WTC11 (cell line): ENCODE results near the gene TMEM8B. TPM values are rescaled to one million over a fixed set of nuclear protein-coding genes. Genes with fewer than 3 reads are reported as not detected.

Experiments
- ATAC-seq: fragments of 200-7000 bp; cut with Tn5 transposase; 2 replicates; pipeline ENCODE4 v1.10.0; 2021; ENCODE audit warnings: mild to moderate bottlenecking, moderate library complexity
- CTCF ChIA-PET: fragments of 300-600 bp; sonication (Branson Sonifier 250); formaldehyde crosslinking; loops from one replicate; lab custom pipeline; 2021; ENCODE audit warnings: antibody characterized with exemption; lab: Charles Lee
- POLR2A ChIA-PET: fragments of 350-600 bp; sonication (Branson Sonifier 250); formaldehyde crosslinking; loops from one replicate; lab custom pipeline; 2021; ENCODE audit warnings: antibody characterized with exemption; lab: Charles Lee
- DNase-seq: peaks from one replicate; pipeline ENCODE4 v3.0.0; 2021; ENCODE audit warnings: low spot score
- H3K27ac Mint-ChIP-seq: 2 replicates; pipeline ENCODE4 v1.8.0; 2021; ENCODE audit warnings: mixed read lengths
- H3K27me3 Mint-ChIP-seq: 2 replicates; pipeline ENCODE4 v1.8.0; 2021; ENCODE audit warnings: low read depth, mild to moderate bottlenecking, moderate library complexity, mixed read lengths
- H3K36me3 Mint-ChIP-seq: 2 replicates; pipeline ENCODE4 v1.8.0; 2021; ENCODE audit warnings: mixed read lengths
- H3K4me1 Mint-ChIP-seq: 2 replicates; pipeline ENCODE4 v1.8.0; 2022; ENCODE audit warnings: mixed read lengths
- H3K4me3 Mint-ChIP-seq: 2 replicates; pipeline ENCODE4 v1.8.0; 2021; ENCODE audit warnings: mild to moderate bottlenecking, moderate library complexity, mixed read lengths
- H3K9me3 Mint-ChIP-seq: 2 replicates; pipeline ENCODE4 v1.8.0; 2021; ENCODE audit warnings: mixed read lengths
- CREM ChIP-seq: sonication (generic); formaldehyde crosslinking; IDR thresholded peaks from 2 replicates; pipeline ENCODE4 v1.8.1; 2022; ENCODE audit warnings: mild to moderate bottlenecking, missing genetic modification reagents, moderate library complexity
- CTCF ChIP-seq: fragments of 200-600 bp; IDR thresholded peaks from 2 replicates; pipeline ENCODE4 v1.8.0; 2022; ENCODE audit warnings: antibody characterized with exemption
- E2F4 ChIP-seq: sonication (generic); formaldehyde crosslinking; IDR thresholded peaks from 2 replicates; pipeline ENCODE4 v1.8.1; 2022; ENCODE audit warnings: low read depth, mild to moderate bottlenecking, moderate library complexity, missing genetic modification reagents, borderline replicate concordance
- GABPB1 ChIP-seq: sonication (generic); formaldehyde crosslinking; IDR thresholded peaks from 2 replicates; pipeline ENCODE4 v1.8.1; 2023; ENCODE audit warnings: mild to moderate bottlenecking, missing genetic modification reagents
- JAZF1 ChIP-seq: fragments of 250-450 bp; sonication (Bioruptor Pico); IDR thresholded peaks from 2 replicates; pipeline ENCODE4 v1.9.0; 2021; ENCODE audit warnings: moderate library complexity, mild to moderate bottlenecking, inconsistent platforms
- MXD4 ChIP-seq: fragments of 250-450 bp; sonication (Bioruptor Pico); IDR thresholded peaks from 2 replicates; pipeline ENCODE4 v1.8.0; 2021; ENCODE audit warnings: mild to moderate bottlenecking, moderate library complexity, borderline replicate concordance
- NFATC4 ChIP-seq: fragments of 250-450 bp; sonication (Bioruptor Pico); IDR thresholded peaks from 2 replicates; pipeline ENCODE4 v1.9.0; 2021; ENCODE audit warnings: mild to moderate bottlenecking
- OVOL2 ChIP-seq: fragments of 250-450 bp; sonication (Bioruptor Pico); IDR thresholded peaks from 2 replicates; pipeline ENCODE4 v1.9.0; 2021; ENCODE audit warnings: mild to moderate bottlenecking, borderline replicate concordance
- RELA ChIP-seq: sonication (generic); formaldehyde crosslinking; IDR thresholded peaks from 2 replicates; pipeline ENCODE4 v1.8.1; 2022; ENCODE audit warnings: missing genetic modification reagents, mild to moderate bottlenecking, borderline replicate concordance
- TCF7 ChIP-seq: sonication (generic); formaldehyde crosslinking; IDR thresholded peaks from 2 replicates; pipeline ENCODE4 v1.8.0; 2022; ENCODE audit warnings: mild to moderate bottlenecking, low read depth, missing genetic modification reagents, moderate library complexity
- ZNF138 ChIP-seq: sonication (generic); formaldehyde crosslinking; conservative IDR thresholded peaks from 2 replicates; pipeline ENCODE4 v1.8.1; 2022; ENCODE audit warnings: mild to moderate bottlenecking, moderate library complexity, missing genetic modification reagents
- ZNF232 ChIP-seq: sonication (generic); formaldehyde crosslinking; IDR thresholded peaks from 2 replicates; pipeline ENCODE4 v1.8.0; 2022; ENCODE audit warnings: mild to moderate bottlenecking, missing genetic modification reagents
- ZNF317 ChIP-seq: sonication (generic); formaldehyde crosslinking; IDR thresholded peaks from 2 replicates; pipeline ENCODE4 v1.8.1; 2023; ENCODE audit warnings: low read depth, mild to moderate bottlenecking, moderate library complexity, missing genetic modification reagents, borderline replicate concordance
- ZNF423 ChIP-seq: fragments of 250-450 bp; sonication (Bioruptor Pico); IDR thresholded peaks from 2 replicates; pipeline ENCODE4 v2.1.2; 2022; ENCODE audit warnings: mild to moderate bottlenecking, moderate library complexity
- total RNA-seq: library from RNA; stranded (reverse); gene quantifications from 3 replicates; pipeline ENCODE4 v1.2.3, GENCODE V29; 2021
- TF ChIP-seq, protein P1 (sequence below): sonication (generic); formaldehyde crosslinking; IDR thresholded peaks from 2 replicates; pipeline ENCODE4 v1.8.1; 2023; ENCODE audit warnings: mild to moderate bottlenecking, missing genetic modification reagents
- TF ChIP-seq, protein P2 (sequence below): sonication (generic); formaldehyde crosslinking; IDR thresholded peaks from 2 replicates; pipeline ENCODE4 v1.8.0; 2023; ENCODE audit warnings: mild to moderate bottlenecking, missing genetic modification reagents
- TF ChIP-seq, protein P3 (sequence below): fragments of 250-450 bp; sonication (Bioruptor Pico); IDR thresholded peaks from 2 replicates; pipeline ENCODE4 v1.9.0; 2021; ENCODE audit warnings: moderate library complexity, mild to moderate bottlenecking, inconsistent platforms, borderline replicate concordance
- TF ChIP-seq, protein P4 (sequence below): sonication (generic); formaldehyde crosslinking; IDR thresholded peaks from 2 replicates; pipeline ENCODE4 v1.8.0; 2023; ENCODE audit warnings: missing genetic modification reagents

TMEM8B gene
- total RNA-seq, 1 experiment from 2014 or later, result 9.5 TPM

DNA sequence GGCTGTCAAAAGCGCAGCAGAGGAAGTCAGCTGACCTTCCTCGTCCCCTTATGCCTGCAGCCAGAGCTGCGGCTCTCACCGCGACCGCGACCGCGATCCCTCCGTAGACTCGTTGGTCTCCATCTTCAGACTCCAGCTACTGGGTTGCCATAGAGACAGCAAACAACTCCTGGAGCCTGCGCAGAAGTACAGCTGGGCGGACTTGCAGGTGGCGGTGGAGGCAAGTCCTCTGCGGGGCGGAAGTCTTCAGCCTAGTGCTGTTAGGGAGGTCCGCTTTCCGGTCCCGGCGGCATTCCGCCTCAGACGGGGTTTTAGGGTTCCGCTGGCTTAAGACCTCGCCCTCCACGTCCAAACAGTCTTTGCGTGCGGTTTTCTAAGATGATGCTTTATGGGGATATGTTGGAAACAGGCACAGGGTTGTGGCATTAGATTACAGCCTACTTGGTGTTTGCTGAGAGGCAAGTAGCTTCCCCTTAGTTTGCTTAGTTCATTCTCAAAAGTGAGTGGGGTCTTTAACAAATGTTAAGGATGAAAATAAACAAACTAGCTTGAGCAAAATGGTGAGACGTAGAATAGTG lies 16.9 kb upstream of the TMEM8B start, which contains the start of gene SPAG8 (continued):
- TF ChIP-seq MXD4 (CRISPR knock-in tag) (no peak), ZNF232 (CRISPR knock-in tag) (no peak), ZNF138 (CRISPR knock-in tag) (no peak), ZNF423 (CRISPR knock-in tag) (no peak), NFATC4 (CRISPR knock-in tag) (no peak), ZNF317 (CRISPR knock-in tag) (no peak), JAZF1 (CRISPR knock-in tag) (no peak), GABPB1 (CRISPR knock-in tag) (peak; percentile 65; the same call in 1 of the 2 replicates), OVOL2 (no peak), E2F4 (CRISPR knock-in tag) (no peak), CREM (no peak), TCF7 (CRISPR knock-in tag) (no peak)
- TF ChIP-seq, protein P1, sequence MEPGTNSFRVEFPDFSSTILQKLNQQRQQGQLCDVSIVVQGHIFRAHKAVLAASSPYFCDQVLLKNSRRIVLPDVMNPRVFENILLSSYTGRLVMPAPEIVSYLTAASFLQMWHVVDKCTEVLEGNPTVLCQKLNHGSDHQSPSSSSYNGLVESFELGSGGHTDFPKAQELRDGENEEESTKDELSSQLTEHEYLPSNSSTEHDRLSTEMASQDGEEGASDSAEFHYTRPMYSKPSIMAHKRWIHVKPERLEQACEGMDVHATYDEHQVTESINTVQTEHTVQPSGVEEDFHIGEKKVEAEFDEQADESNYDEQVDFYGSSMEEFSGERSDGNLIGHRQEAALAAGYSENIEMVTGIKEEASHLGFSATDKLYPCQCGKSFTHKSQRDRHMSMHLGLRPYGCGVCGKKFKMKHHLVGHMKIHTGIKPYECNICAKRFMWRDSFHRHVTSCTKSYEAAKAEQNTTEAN, result no peak
- TF ChIP-seq, protein P2, sequence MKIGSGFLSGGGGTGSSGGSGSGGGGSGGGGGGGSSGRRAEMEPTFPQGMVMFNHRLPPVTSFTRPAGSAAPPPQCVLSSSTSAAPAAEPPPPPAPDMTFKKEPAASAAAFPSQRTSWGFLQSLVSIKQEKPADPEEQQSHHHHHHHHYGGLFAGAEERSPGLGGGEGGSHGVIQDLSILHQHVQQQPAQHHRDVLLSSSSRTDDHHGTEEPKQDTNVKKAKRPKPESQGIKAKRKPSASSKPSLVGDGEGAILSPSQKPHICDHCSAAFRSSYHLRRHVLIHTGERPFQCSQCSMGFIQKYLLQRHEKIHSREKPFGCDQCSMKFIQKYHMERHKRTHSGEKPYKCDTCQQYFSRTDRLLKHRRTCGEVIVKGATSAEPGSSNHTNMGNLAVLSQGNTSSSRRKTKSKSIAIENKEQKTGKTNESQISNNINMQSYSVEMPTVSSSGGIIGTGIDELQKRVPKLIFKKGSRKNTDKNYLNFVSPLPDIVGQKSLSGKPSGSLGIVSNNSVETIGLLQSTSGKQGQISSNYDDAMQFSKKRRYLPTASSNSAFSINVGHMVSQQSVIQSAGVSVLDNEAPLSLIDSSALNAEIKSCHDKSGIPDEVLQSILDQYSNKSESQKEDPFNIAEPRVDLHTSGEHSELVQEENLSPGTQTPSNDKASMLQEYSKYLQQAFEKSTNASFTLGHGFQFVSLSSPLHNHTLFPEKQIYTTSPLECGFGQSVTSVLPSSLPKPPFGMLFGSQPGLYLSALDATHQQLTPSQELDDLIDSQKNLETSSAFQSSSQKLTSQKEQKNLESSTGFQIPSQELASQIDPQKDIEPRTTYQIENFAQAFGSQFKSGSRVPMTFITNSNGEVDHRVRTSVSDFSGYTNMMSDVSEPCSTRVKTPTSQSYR (CRISPR knock-in tag), result no peak
- TF ChIP-seq, protein P3, sequence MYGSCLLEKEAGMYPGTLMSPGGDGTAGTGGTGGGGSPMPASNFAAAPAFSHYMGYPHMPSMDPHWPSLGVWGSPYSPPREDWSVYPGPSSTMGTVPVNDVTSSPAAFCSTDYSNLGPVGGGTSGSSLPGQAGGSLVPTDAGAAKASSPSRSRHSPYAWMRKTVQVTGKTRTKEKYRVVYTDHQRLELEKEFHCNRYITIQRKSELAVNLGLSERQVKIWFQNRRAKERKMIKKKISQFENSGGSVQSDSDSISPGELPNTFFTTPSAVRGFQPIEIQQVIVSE (CRISPR knock-in tag), result no peak
- TF ChIP-seq, protein P4, sequence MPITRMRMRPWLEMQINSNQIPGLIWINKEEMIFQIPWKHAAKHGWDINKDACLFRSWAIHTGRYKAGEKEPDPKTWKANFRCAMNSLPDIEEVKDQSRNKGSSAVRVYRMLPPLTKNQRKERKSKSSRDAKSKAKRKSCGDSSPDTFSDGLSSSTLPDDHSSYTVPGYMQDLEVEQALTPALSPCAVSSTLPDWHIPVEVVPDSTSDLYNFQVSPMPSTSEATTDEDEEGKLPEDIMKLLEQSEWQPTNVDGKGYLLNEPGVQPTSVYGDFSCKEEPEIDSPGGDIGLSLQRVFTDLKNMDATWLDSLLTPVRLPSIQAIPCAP (CRISPR knock-in tag), result no peak

DNA sequence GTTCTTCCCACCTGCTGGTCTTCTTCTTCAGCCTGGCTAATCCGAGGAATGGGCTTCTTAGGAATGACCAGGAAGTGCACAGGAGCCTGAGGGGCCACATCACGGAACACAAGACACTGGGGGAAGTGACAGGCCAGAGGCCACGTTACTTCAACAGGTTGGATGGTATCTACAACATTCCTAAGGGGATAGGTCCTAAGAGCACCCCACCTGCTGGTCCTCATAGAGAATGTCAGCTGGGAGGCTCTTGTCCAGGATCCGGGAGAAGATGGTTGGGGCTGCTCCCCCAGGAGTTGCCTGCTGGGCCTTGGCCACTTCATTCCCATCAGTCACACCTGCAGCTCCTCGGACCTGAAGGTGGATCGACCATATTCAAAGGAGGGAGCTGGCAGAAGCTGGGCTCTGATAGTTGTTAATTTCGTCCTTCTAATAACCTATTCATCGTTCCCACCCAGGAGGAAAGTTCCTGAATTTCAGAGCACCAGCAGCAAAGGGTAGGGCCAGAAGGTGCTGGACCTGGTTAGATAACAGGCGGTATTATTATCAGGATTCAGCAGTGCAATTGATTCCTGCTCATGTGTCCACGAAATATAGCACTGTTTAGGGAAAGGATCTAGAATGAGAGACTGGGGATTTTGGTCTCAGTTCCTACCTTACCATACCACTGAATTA lies 15.5 kb upstream of the TMEM8B start:
- Mint-ChIP-seq H3K4me3 (peak overlapping the region; percentile 91), H3K9me3 (peaks cover 3% of the 10 kb centered on the region), H3K4me1 (peaks cover 27% of the 10 kb centered on the region), H3K36me3 (peaks cover 2% of the 10 kb centered on the region; the same call in 1 of the 2 replicates), H3K27ac (peak overlapping the region; percentile 63; the same call in 1 of the 2 replicates), H3K27me3 (peaks cover 11% of the 10 kb centered on the region)
- CTCF ChIA-PET, result interaction anchor here (0.8 to 6.1 kb wide), 27 partner anchors 12 to 210 kb away, joined by 3 to 143 read pairs (median 6); partner anchors contain the start of genes FAM221B, GBA2, NPR2 and RGP1
- DNase-seq (peak; percentile 41), ATAC-seq (no peak)
- no peak for TF ChIP-seq RELA (CRISPR knock-in tag)
- peak; percentile 46 for TF ChIP-seq CTCF
- POLR2A ChIA-PET, result interaction anchor here (0.7 to 2.1 kb wide), 7 partner anchors 15 to 350 kb away, joined by 3 to 9 read pairs (median 4); partner anchors contain the start of genes CREB3, GBA2, RGP1 and TLN1
